Heart right ventricle (tissue), 16 donors: ENCODE data around the gene NAALADL2. TPM values are rescaled to one million over a fixed set of nuclear protein-coding genes. Genes with fewer than 3 reads are reported as not detected.

Experiments
- ATAC-seq, 8 donors: fragments of 200-7000 bp; cut with Tn5 transposase; one replicate each; pipeline ENCODE4 v1.9.1; 2020; ENCODE audit warnings: mild to moderate bottlenecking in 8 of 8, moderate library complexity in 8 of 8, moderate number of reproducible peaks in 1 of 8
- DNase-seq, 2 donors: peaks; one replicate each; pipeline ENCODE4 v3.0.0-alpha.2; 2020
- H3K27ac ChIP-seq, 10 donors: fragments of 200-600 bp; sonication (generic) in 2 of 10; one replicate each; pipeline versions ENCODE4 v1.5.0 to v1.8.0; 2020 to 2022; ENCODE audit warnings: mild to moderate bottlenecking in 3 of 10
- H3K27me3 ChIP-seq, 7 donors: fragments of 200-600 bp; one replicate each; pipeline ENCODE4 v1.8.0; 2021 to 2022; ENCODE audit warnings: mild to moderate bottlenecking in 2 of 7
- H3K36me3 ChIP-seq, 9 donors: fragments of 200-600 bp; sonication (generic) in 1 of 9; one replicate each; pipeline versions ENCODE4 v1.5.0 to v1.8.0; 2020 to 2022; ENCODE audit warnings: mild to moderate bottlenecking in 2 of 9
- H3K4me1 ChIP-seq, 9 donors: fragments of 200-600 bp; sonication (generic) in 1 of 9; one replicate each; pipeline versions ENCODE4 v1.5.0 to v1.8.0; 2020 to 2022; ENCODE audit warnings: mild to moderate bottlenecking in 4 of 9
- H3K4me3 ChIP-seq, 10 donors: fragments of 200-600 bp; sonication (generic) in 2 of 10; one replicate each; pipeline versions ENCODE4 v1.5.0 to v1.8.0; 2020 to 2022; ENCODE audit warnings: mild to moderate bottlenecking in 7 of 10, moderate library complexity in 2 of 10
- H3K9me3 ChIP-seq, 11 donors: fragments of 200-600 bp in 10 of 11; sonication (generic) in 2 of 11; one replicate each; pipeline versions ENCODE4 v1.5.0 to v1.8.0; 2013 to 2022; ENCODE audit warnings: mild to moderate bottlenecking in 2 of 11, control low read depth in 1 of 11, moderate library complexity in 1 of 11
- WGBS, 2 donors: extraction: QIAGEN DNeasy Blood & Tissue Kit; methylation state at CpG; one replicate each; pipeline ENCODE4 v1.1.7; 2013; ENCODE audit warnings: inconsistent platforms in 1 of 2; 5-methylcytosine and 5-hydroxymethylcytosine counted together
- intact Hi-C, 10 donors: fragments of 100-400 bp; cut with DNase I; formaldehyde crosslinking; loops; one replicate each; pipeline versions ENCODE4 v1.11.1 to v1.14.2; 2022
- polyA plus RNA-seq, 2 donors: library from polyadenylated mRNA; stranded (reverse); fragments of 200-250 nt; gene quantifications; one replicate each; pipeline ENCODE4 v1.2.3, GENCODE V29; 2013
- total RNA-seq, 10 donors: library from RNA; stranded (reverse); fragmentation: NEBNext Ultra II Directional in 3 of 10; extraction: Animal tissue kit (Norgen Biotek cat#: 25700) in 3 of 10; gene quantifications; one replicate each; pipeline versions ENCODE4 v1.2.1 to v1.2.4, GENCODE V29; 2021 to 2023
- TF ChIP-seq, protein P1 (sequence below), 9 donors: fragments of 200-600 bp; sonication (generic) in 2 of 9; IDR thresholded peaks; one replicate each; pipeline versions ENCODE4 v1.5.0 to v1.8.0; 2021 to 2022; ENCODE audit warnings: antibody characterized with exemption in 9 of 9, mild to moderate bottlenecking in 5 of 9, moderate library complexity in 1 of 9
- donor health status: Arrhythmogenic right ventricular cardiomyopathy.
- donor health status: ischemic (EF 13 %, LVEDD 7.1; RV severe dilation, severe dysfunction).
- donor health status: healthy with polysubstance abuse.
- donor health status: DM: no; HTN: yes; CAD: no.
- donor health status: DM: no; HTN: no; CAD: no.
- donor health status: ischemic (EF 25% LVEDD 6.9; RV normal size, moderate dysfunction).
- donor health status: ischemic (EF 25% LVEDD 5.7; RV mildly dilated, moderate dysfunction).
- donor health status: healthy.
- donor health status: DM: yes; HTN: yes; CAD: no.
- donor health status: Ischemic cardiomyopathy.
- donor health status: ischemic (EF 35%, LVEDD 5.7; RV mildly dilated, moderate dysfunction).
- donor health status: nonischemic (EF 11% LVEDD 7.7; RV severe dilation, severe dysfunction).
- donor health status: DM: yes; HTN: yes; CAD: no.
- donor health status: PGD.
- donor health status: ischemic (EF 29% LVEDD 5.4; RV normal size, mild dysfunction).
- donor health status: nonischemic (EF 23%, LVEDD 6.1; RV moderate dilation, normal function).

Gene NAALADL2
- total and polyA plus RNA-seq, 12 donors, result 0.36 to 11.9 (median 5.2) TPM

DNA sequence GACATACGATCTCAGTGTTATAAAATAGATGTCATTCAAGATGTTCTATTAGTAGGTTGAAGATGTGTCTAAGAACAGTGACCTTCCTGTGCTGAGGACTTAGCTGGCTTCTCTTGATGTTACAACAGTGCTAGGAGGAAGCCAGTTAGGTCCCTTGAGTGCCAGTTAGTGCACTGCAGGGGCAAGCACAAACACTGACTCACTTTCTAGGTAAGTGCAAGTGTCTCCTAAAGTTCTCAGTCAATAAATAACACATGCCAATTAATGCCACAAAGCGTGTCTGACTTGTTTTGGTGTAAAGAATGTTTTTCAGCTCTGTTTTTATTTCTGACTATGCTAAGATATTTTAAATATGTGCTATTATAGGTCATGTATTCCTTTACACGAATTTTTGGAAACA, 211.8 kb downstream of the NAALADL2 start:
- H3K4me3 ChIP-seq, result no peak overlapping the region
- no peaks in the 10 kb centered on the region for H3K27me3 ChIP-seq
- peaks cover 0 to 19% (median 0%) of the 10 kb centered on the region in 11 donors for H3K9me3 ChIP-seq
- H3K4me1 ChIP-seq, result no peaks in the 10 kb centered on the region
- intact Hi-C loops, result no loop called here
- no peak overlapping the region for H3K27ac ChIP-seq
- no peaks in the 10 kb centered on the region for H3K36me3 ChIP-seq
- DNase-seq (no peak), ATAC-seq (no peak)
- WGBS, 2 donors, result 72 to 80% methylated on average over 3 of the region's 3 CpGs
- TF ChIP-seq, protein P1, sequence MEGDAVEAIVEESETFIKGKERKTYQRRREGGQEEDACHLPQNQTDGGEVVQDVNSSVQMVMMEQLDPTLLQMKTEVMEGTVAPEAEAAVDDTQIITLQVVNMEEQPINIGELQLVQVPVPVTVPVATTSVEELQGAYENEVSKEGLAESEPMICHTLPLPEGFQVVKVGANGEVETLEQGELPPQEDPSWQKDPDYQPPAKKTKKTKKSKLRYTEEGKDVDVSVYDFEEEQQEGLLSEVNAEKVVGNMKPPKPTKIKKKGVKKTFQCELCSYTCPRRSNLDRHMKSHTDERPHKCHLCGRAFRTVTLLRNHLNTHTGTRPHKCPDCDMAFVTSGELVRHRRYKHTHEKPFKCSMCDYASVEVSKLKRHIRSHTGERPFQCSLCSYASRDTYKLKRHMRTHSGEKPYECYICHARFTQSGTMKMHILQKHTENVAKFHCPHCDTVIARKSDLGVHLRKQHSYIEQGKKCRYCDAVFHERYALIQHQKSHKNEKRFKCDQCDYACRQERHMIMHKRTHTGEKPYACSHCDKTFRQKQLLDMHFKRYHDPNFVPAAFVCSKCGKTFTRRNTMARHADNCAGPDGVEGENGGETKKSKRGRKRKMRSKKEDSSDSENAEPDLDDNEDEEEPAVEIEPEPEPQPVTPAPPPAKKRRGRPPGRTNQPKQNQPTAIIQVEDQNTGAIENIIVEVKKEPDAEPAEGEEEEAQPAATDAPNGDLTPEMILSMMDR (IDR thresholded peaks at IDR 0.05), result no peak

DNA sequence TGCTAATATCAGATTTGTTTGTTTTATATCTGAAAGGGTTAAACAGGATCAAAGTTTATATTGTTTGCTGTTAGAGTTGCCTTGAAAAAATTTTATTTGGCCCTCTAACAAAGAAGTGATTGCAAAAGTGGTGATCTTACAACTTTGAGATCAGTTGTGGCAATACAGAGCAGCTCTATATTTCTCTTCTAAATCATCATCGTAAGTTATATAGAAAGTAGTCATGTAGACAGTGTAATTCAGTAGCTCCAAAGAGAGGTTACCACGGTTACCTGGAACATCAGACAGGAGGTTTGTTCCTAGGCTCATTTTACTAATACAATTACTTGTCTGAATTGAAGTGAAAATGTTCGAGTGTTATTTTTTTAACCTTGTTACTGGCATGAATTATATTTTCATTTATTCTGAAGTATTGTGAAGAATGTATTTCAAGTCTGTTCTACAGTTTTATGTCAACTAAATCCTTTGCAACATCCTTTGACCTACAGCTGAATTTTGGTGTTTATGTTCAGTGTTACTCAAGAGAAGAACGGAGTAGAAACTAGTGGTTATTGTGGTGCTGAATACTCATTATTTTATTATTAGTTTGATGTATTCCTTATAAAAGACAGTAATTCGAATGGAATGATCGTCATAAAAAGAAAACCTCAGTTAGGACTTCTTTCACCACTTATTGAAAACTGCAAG, 214.2 kb downstream of the NAALADL2 start:
- Histone ChIP-seq H3K27me3 (no peaks in the 10 kb centered on the region), H3K4me1 (no peaks in the 10 kb centered on the region), H3K27ac (no peak overlapping the region), H3K4me3 (no peak overlapping the region), H3K36me3 (no peaks in the 10 kb centered on the region), H3K9me3 (peaks cover 0 to 5% (median 0%) of the 10 kb centered on the region in 11 donors)
- intact Hi-C loops, result no loop called here
- WGBS, 2 donors, result 84 to 90% methylated on average over 6 of the region's 6 CpGs
- DNase-seq, result no peak
- TF ChIP-seq, protein P1 (IDR thresholded peaks at IDR 0.05), result no peak
- no peak for ATAC-seq

DNA sequence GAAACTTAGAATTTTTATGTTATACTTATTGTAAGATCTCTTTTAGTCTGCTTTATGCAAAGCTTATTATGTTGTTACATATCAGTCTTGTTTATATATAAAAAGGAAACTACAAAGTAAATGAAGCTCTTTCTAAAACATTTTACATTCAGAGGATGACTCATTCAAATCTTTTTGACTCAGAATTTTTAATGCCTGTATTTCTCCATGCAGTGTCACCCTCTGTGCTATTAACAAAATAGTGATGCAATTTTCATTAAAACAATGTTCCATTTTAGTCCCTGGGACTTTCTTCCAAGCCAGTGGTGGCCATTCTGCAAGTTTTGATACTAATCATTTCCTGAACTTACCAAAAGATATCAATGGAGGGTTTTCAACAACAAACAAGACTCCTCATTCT, 216.1 kb downstream of the NAALADL2 start:
- Histone ChIP-seq H3K27me3 (no peaks in the 10 kb centered on the region), H3K4me1 (no peaks in the 10 kb centered on the region), H3K4me3 (no peak overlapping the region), H3K9me3 (no peaks in the 10 kb centered on the region), H3K27ac (no peak overlapping the region), H3K36me3 (no peaks in the 10 kb centered on the region)
- ATAC-seq, result no peak
- no peak for DNase-seq
- intact Hi-C loops, result no loop called here
- TF ChIP-seq, protein P1 (IDR thresholded peaks at IDR 0.05), result no peak

DNA sequence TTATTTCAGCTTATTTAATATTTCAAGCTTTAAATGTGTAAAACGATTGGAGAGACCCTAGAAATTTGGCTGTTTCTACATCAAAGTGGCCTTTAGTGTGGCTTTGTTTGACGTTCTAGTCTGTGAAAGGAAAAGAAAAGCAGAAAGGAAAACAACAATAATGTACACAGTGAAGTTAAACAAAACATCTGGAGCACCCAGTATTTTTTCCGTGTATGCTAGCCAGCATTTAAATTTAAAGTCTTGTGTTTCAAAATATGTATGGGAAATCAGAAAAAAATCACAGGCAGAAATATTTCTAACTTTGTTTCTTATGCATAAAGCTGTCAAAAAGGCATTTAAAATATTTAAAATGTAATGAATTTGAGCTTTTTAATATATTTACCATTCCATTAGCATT, 218.1 kb downstream of the NAALADL2 start:
- no peak for DNase-seq
- no peaks in the 10 kb centered on the region for H3K9me3 ChIP-seq
- H3K4me1 ChIP-seq, result no peaks in the 10 kb centered on the region
- H3K27me3 ChIP-seq, result no peaks in the 10 kb centered on the region
- intact Hi-C loops, result no loop called here
- H3K27ac ChIP-seq, result no peak overlapping the region
- H3K4me3 ChIP-seq, result no peak overlapping the region
- no peaks in the 10 kb centered on the region for H3K36me3 ChIP-seq
- 46 to 55% methylated on average over 3 of the region's 3 CpGs for WGBS, 2 donors
- ATAC-seq, result no peak
- TF ChIP-seq, protein P1 (IDR thresholded peaks at IDR 0.05), result no peak
